ENCODE measurements around the gene TTPAL. TPM values are rescaled to one million over a fixed set of nuclear protein-coding genes. Genes with fewer than 3 reads are reported as not detected.

Gene TTPAL
- total RNA-seq, 2 donors from 2014 or later: 7.3 to 17.6 TPM

DNA sequence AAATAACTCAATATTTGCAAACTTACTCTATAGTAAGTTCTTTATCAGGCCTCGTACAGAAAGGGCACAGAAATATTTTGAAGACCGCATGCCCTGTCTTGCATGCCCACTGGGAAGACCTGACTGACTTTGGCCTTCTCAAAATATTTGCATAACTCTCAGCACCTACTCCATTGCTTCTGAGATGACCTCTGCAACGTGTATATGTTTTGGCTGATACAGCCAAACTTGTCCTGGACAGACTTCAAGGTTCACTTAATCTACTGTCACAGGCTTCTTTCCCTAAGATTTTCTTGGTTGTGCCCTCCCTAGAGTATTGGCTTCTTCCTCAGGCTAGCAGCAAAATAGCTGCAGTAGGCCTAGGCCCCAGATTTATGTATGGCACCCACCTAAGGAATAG is 67.7 kb downstream of the TTPAL start:
- no peak overlapping the region for H3K4me3 ChIP-seq
- TF ChIP-seq, protein P1, sequence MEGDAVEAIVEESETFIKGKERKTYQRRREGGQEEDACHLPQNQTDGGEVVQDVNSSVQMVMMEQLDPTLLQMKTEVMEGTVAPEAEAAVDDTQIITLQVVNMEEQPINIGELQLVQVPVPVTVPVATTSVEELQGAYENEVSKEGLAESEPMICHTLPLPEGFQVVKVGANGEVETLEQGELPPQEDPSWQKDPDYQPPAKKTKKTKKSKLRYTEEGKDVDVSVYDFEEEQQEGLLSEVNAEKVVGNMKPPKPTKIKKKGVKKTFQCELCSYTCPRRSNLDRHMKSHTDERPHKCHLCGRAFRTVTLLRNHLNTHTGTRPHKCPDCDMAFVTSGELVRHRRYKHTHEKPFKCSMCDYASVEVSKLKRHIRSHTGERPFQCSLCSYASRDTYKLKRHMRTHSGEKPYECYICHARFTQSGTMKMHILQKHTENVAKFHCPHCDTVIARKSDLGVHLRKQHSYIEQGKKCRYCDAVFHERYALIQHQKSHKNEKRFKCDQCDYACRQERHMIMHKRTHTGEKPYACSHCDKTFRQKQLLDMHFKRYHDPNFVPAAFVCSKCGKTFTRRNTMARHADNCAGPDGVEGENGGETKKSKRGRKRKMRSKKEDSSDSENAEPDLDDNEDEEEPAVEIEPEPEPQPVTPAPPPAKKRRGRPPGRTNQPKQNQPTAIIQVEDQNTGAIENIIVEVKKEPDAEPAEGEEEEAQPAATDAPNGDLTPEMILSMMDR (IDR thresholded peaks at IDR 0.05): no peak
- H3K27ac ChIP-seq: no peak overlapping the region
- peaks cover 11 to 31% of the 10 kb centered on the region in 2 donors for H3K4me1 ChIP-seq (ENCODE audit: control insufficient read depth in 1 of 2, low read depth in 2 of 2)
- H3K27me3 ChIP-seq (replicated peaks; ENCODE audit: insufficient read depth): no peaks in the 10 kb centered on the region
- DNase-seq (ENCODE audit: low spot score): no peak
- ATAC-seq (ENCODE audit: insufficient number of reproducible peaks, low FRiP score, low read depth): no peak
- no peaks in the 10 kb centered on the region for H3K36me3 ChIP-seq
- no peaks in the 10 kb centered on the region for H3K9me3 ChIP-seq

Other genes with a start within 250 kb of the TTPAL start
- not detected for gene GDAP1L1, start 228.6 kb upstream of the TTPAL start, total RNA-seq
- 1 to 10 TPM; 7.5 to 8.7 TPM for gene FITM2, start 164.7 kb upstream of the TTPAL start, total RNA-seq
- gene R3HDML, start 138.8 kb upstream of the TTPAL start, total RNA-seq: not detected
- gene HNF4A, start 120.2 kb upstream of the TTPAL start, total RNA-seq: under 1 TPM in 1 of 2 donors, not detected in 1; 0.78 TPM
- 100 to 1,000 TPM in 1 of 2 donors, 10 to 100 TPM in 1; 98.9 to 109 TPM for gene SERINC3, start 46.2 kb downstream of the TTPAL start, total RNA-seq
- 100 to 1,000 TPM; 125 to 186 TPM for gene PKIG, start 106.7 kb downstream of the TTPAL start, total RNA-seq
- 10 to 100 TPM in 1 of 2 donors, 1 to 10 TPM in 1; 8.1 to 20.6 TPM for gene ADA, start 175.8 kb downstream of the TTPAL start, total RNA-seq
- gene CCN5, start 239.5 kb downstream of the TTPAL start, total RNA-seq: 100 to 1,000 TPM; 652 to 994 TPM

Data from thoracic aorta (tissue), 2 donors.